ENCODE data around the gene PWWP2A.
A peak's percentile ranks its signal among the peaks of the same experiment; 100 is the strongest.

The PWWP2A gene, protein sequence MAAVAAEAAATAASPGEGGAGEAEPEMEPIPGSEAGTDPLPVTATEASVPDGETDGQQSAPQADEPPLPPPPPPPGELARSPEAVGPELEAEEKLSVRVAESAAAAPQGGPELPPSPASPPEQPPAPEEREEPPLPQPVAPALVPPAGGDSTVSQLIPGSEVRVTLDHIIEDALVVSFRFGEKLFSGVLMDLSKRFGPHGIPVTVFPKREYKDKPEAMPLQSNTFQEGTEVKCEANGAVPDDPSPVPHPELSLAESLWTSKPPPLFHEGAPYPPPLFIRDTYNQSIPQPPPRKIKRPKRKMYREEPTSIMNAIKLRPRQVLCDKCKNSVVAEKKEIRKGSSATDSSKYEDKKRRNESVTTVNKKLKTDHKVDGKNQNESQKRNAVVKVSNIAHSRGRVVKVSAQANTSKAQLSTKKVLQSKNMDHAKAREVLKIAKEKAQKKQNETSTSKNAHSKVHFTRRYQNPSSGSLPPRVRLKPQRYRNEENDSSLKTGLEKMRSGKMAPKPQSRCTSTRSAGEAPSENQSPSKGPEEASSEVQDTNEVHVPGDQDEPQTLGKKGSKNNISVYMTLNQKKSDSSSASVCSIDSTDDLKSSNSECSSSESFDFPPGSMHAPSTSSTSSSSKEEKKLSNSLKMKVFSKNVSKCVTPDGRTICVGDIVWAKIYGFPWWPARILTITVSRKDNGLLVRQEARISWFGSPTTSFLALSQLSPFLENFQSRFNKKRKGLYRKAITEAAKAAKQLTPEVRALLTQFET

GRCh38 chr5:160119142-160119904 lies at the start of gene PWWP2A:
Gene PWWP2A (minus strand): TSS chr5:160119450. CDS start chr5:160119388, 62 bp downstream.
- peak within 1 kb of the TSS; percentile 88 for H3K4me3 ChIP-seq (ENCODE audit: low read depth, low read length)
- peak; percentile 100 for DNase-seq (ENCODE audit: low read depth)
- TF ChIP-seq CTCF (conservative IDR thresholded peaks at IDR 0.05; ENCODE audit: low read depth, low read length), result no peak

GRCh38 chr5:160167624-160168165 lies 48.4 kb upstream of the PWWP2A start:
- TF ChIP-seq CTCF (conservative IDR thresholded peaks at IDR 0.05; ENCODE audit: low read depth, low read length), result no peak
- DNase-seq (ENCODE audit: low read depth), result no peak
- no peak overlapping the region for H3K4me3 ChIP-seq (ENCODE audit: low read depth, low read length)

GRCh38 chr5:160166973-160167623 lies 47.8 kb upstream of the PWWP2A start:
- no peak for TF ChIP-seq CTCF (conservative IDR thresholded peaks at IDR 0.05; ENCODE audit: low read depth, low read length)
- no peak for DNase-seq (ENCODE audit: low read depth)
- H3K4me3 ChIP-seq (ENCODE audit: low read depth, low read length), result no peak overlapping the region

DNA sequence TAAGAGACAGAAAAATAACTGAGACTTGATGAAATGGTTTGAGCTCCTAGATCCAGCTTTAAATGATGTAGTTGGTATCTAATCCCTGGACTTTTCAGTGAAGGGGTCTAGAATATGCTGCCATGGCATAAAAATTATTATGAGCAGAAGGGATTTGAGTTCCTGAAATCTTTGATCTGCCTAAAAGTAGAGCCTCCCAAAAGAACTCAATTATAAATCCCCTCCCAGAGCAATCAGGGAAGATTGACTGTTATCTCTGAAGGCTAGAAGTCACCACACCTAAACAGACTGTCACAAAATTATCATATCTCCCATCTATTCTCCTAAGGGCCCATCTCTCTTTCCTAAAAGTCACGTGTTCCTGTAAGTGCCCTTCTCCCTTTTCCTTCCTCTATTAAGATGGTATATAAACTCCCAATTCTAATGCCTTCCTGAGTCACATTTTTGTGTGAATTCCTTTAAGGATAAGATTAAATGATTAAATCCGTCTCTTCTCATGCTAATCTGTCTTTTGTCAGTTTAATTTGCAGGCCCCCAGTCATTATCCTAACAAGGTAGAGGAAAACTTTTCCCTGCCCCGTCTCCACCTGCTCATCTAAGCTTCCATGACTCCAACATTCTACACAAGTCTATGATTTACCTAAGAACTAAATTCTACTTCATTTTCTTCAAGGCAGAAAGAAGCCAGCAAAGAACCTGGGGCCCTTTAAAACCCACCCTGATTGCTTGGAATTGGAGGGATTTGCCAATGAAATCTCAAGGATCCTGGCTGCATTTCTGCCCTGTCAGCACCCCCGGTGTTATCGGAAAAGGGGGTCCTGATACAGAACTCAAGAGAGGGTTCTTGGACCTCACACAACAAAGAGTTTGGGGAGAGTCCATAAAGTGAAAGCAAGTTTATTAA lies 47.1 kb upstream of the PWWP2A start:
- no peak for TF ChIP-seq CTCF (conservative IDR thresholded peaks at IDR 0.05; ENCODE audit: low read depth, low read length)
- DNase-seq (ENCODE audit: low read depth), result no peak
- H3K4me3 ChIP-seq (ENCODE audit: low read depth, low read length), result no peak overlapping the region

DNA sequence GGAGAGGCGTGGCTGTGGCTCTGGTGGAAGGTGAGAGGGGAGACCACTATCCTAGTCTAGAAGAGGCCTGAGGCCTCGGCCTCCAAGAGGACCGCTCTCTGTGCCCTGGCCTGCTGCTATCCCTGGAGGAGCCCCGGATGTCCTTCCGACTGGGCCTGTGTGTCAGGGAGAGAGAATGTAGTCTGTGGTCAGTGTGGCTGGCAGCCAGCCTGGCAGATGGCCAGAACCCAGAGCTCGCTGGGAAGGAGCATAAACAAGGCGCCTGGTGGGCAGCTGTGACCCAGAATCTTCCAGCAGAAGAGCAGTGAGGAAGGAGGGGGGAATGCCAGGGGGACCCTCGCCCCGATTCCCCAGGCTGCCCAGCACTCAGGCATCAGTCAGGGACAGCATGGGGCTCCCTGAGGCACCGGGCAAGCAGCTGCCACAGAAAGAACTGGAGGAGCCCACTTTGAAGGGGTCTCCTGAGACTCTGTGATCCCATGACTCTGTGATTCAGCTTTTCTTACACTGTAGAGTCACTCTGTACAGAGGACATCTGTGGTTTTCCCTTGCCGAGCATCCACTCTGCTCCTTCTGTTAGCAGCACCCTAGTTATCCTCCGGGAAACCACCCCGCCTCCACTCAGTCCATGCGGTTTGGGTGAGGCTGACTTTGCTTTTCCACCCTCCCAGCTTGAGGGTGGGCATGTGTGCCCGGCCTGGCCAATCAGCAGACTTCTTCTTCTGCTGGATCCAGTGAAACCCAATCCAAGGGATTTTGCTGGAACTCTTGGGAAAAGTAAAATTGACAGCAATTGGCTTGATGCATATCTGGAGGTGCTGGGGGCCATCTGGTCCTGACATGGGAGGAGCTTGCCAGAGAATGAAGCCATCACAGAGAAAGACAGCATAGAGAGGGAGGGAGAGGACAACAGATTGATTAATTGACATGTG lies 46.2 kb upstream of the PWWP2A start:
- peak overlapping the region; percentile 25 for H3K4me3 ChIP-seq (ENCODE audit: low read depth, low read length)
- TF ChIP-seq CTCF (conservative IDR thresholded peaks at IDR 0.05; ENCODE audit: low read depth, low read length), result no peak
- peak; percentile 99 for DNase-seq (ENCODE audit: low read depth)
